ENCODE measurements around the gene CTNNB1.

GRCh38 chr3:41265823-41266273, 66.5 kb downstream of the CTNNB1 start:
- TF ChIP-seq SIN3A (IDR thresholded peaks at IDR 0.05; ENCODE audit: borderline replicate concordance, insufficient read depth, low read length) (no peak), POLR2AphosphoS5 (IDR thresholded peaks at IDR 0.05; ENCODE audit: low read depth, low read length) (no peak), REST (IDR thresholded peaks at IDR 0.05; ENCODE audit: insufficient read depth in 1 of 2, low read depth in 2 of 2, low read length in 2 of 2) (no peak), TAF1 (IDR thresholded peaks at IDR 0.05; ENCODE audit: borderline replicate concordance, insufficient read depth, low read length) (no peak)

Measured in PFSK-1 (cell line).